GM12878 (cell line): Measurements from ENCODE around the gene RHBDD1.
A peak's percentile ranks its signal among the peaks of the same experiment; 100 is the strongest.

Source experiments
- GABPA ChIP-seq: IDR thresholded peaks from 2 replicates; pipeline ENCODE4 v1.6.1; 2014; ENCODE audit warnings: antibody characterized with exemption, low read depth, mild to moderate bottlenecking, inconsistent platforms
- POLR2AphosphoS5 ChIP-seq: IDR thresholded peaks from 2 replicates; pipeline ENCODE4 v1.6.1; 2011; ENCODE audit warnings: mild to moderate bottlenecking, low read length, inconsistent platforms
- TARDBP ChIP-seq: IDR thresholded peaks from 2 replicates; pipeline ENCODE4 v1.6.1; 2016; ENCODE audit warnings: borderline replicate concordance
- TF ChIP-seq, protein P1 (sequence below), 3 experiments: IDR thresholded peaks in 2 of 3; conservative IDR thresholded peaks in 1 of 3; 2 replicates each; pipeline ENCODE4 v1.5.1; 2011; ENCODE audit warnings: low read depth in 3 of 3, low read length in 3 of 3, mild to moderate bottlenecking in 3 of 3, control low read depth in 2 of 3, moderate library complexity in 2 of 3, inconsistent platforms in 1 of 3, mixed read lengths in 1 of 3; ENCODE audit not compliant: control insufficient read depth in 2 of 3, insufficient read depth in 1 of 3; ENCODE audit errors: extremely low read depth in 1 of 3
- TF ChIP-seq, protein P2 (sequence below): fragments of 450-650 bp; IDR thresholded peaks from 2 replicates; pipeline ENCODE4 v1.6.1; 2017; ENCODE audit warnings: antibody characterized with exemption, mild to moderate bottlenecking, moderate library complexity

DNA sequence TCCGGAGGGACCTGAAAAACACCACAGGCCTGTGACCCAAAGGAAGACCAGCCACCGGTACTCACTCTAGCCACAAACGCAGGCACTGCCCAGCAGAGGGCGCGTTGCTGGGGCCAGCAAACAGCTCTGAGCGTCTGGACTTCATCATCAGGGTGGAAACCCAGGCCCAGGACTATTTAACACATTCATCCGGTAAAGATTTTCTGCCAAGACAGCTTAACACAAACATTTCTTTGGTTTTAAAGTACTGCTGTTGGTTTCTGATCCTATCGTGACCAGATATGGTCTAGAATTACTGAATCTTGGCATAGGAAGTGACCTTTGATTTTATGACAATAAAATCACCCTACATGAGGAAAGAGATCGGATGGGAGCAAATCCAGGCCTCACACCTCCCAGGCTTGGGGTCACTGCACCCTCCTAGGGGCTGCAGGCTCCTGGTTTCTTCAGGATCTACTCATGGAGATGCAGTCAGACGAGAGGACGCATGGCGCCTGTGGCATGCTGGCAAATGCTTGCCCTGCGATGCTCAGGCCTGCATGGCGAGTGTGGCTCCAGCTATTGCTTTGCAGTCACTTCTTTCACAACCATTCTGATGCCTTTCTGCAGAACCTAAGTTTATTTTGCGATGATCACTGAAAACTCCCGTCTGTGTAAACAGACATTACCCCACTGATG is 197.8 kb downstream of the RHBDD1 start:
- TF ChIP-seq GABPA = no peak
- TF ChIP-seq TARDBP = no peak
- TF ChIP-seq, protein P1, sequence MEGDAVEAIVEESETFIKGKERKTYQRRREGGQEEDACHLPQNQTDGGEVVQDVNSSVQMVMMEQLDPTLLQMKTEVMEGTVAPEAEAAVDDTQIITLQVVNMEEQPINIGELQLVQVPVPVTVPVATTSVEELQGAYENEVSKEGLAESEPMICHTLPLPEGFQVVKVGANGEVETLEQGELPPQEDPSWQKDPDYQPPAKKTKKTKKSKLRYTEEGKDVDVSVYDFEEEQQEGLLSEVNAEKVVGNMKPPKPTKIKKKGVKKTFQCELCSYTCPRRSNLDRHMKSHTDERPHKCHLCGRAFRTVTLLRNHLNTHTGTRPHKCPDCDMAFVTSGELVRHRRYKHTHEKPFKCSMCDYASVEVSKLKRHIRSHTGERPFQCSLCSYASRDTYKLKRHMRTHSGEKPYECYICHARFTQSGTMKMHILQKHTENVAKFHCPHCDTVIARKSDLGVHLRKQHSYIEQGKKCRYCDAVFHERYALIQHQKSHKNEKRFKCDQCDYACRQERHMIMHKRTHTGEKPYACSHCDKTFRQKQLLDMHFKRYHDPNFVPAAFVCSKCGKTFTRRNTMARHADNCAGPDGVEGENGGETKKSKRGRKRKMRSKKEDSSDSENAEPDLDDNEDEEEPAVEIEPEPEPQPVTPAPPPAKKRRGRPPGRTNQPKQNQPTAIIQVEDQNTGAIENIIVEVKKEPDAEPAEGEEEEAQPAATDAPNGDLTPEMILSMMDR (IDR thresholded peaks at IDR 0.05 in 2 of 3, conservative IDR thresholded peaks at IDR 0.05 in 1 of 3; ENCODE audit: control insufficient read depth in 2 of 3, extremely low read depth in 1 of 3, insufficient read depth in 1 of 3, low read depth in 3 of 3, low read length in 3 of 3) = peak; percentile 53 to 82 (median 74)
- no peak for TF ChIP-seq POLR2AphosphoS5
- TF ChIP-seq, protein P2, sequence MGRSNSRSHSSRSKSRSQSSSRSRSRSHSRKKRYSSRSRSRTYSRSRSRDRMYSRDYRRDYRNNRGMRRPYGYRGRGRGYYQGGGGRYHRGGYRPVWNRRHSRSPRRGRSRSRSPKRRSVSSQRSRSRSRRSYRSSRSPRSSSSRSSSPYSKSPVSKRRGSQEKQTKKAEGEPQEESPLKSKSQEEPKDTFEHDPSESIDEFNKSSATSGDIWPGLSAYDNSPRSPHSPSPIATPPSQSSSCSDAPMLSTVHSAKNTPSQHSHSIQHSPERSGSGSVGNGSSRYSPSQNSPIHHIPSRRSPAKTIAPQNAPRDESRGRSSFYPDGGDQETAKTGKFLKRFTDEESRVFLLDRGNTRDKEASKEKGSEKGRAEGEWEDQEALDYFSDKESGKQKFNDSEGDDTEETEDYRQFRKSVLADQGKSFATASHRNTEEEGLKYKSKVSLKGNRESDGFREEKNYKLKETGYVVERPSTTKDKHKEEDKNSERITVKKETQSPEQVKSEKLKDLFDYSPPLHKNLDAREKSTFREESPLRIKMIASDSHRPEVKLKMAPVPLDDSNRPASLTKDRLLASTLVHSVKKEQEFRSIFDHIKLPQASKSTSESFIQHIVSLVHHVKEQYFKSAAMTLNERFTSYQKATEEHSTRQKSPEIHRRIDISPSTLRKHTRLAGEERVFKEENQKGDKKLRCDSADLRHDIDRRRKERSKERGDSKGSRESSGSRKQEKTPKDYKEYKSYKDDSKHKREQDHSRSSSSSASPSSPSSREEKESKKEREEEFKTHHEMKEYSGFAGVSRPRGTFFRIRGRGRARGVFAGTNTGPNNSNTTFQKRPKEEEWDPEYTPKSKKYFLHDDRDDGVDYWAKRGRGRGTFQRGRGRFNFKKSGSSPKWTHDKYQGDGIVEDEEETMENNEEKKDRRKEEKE = no peak
